H9 (cell line): Measurements from ENCODE around the gene DNAJA1. TPM values are rescaled to one million over a fixed set of nuclear protein-coding genes. Genes with fewer than 3 reads are reported as not detected.

Experiments used
- DNase-seq: peaks from one replicate; pipeline ENCODE4 v3.0.0-alpha.2; 2017
- H2AFZ ChIP-seq: one replicate; pipeline ENCODE4 v1.6.1; 2013; ENCODE audit warnings: mild to moderate bottlenecking, low read length, control low read depth, moderate library complexity
- H2AK5ac ChIP-seq: 2 replicates; pipeline ENCODE4 v1.6.1; 2013; ENCODE audit warnings: low read length, control low read depth, mixed read lengths; ENCODE audit not compliant: insufficient read length
- H2BK120ac ChIP-seq: one replicate; pipeline ENCODE4 v1.6.1; 2013; ENCODE audit warnings: low read depth, mild to moderate bottlenecking, low read length, control low read depth, inconsistent platforms; ENCODE audit not compliant: poor library complexity, severe bottlenecking
- H2BK12ac ChIP-seq: 2 replicates; pipeline ENCODE4 v1.6.1; 2013; ENCODE audit warnings: low read length, control low read depth, mixed read lengths, low read depth; ENCODE audit not compliant: insufficient read length
- H2BK15ac ChIP-seq: 2 replicates; pipeline ENCODE4 v1.6.1; 2013; ENCODE audit warnings: low read depth, low read length, control low read depth
- H2BK20ac ChIP-seq: one replicate; pipeline ENCODE4 v1.6.1; 2013; ENCODE audit warnings: low read depth, mild to moderate bottlenecking, low read length, control low read depth, inconsistent platforms; ENCODE audit not compliant: poor library complexity, severe bottlenecking
- H2BK5ac ChIP-seq: 2 replicates; pipeline ENCODE4 v1.6.1; 2013; ENCODE audit warnings: low read length, control low read depth, mixed read lengths; ENCODE audit not compliant: insufficient read length
- H3K14ac ChIP-seq: 2 replicates; pipeline ENCODE4 v1.6.1; 2013; ENCODE audit warnings: low read length, control low read depth; ENCODE audit not compliant: insufficient read depth
- H3K18ac ChIP-seq: 2 replicates; pipeline ENCODE4 v1.6.1; 2013; ENCODE audit warnings: low read depth, mild to moderate bottlenecking, mixed read lengths, low read length, control low read depth; ENCODE audit not compliant: insufficient read length
- H3K23ac ChIP-seq: 2 replicates; pipeline ENCODE4 v1.6.1; 2013; ENCODE audit warnings: low read length, control low read depth, mixed read lengths, low read depth; ENCODE audit not compliant: insufficient read length
- H3K23me2 ChIP-seq: 2 replicates; pipeline ENCODE4 v1.6.1; 2013; ENCODE audit warnings: low read depth, mild to moderate bottlenecking, mixed read lengths, low read length, control low read depth; ENCODE audit not compliant: insufficient read length, poor library complexity, severe bottlenecking
- H3K27ac ChIP-seq: 2 replicates; pipeline ENCODE4 v1.5.1; 2013; ENCODE audit warnings: low read length, control low read depth, mixed read lengths, low read depth; ENCODE audit not compliant: insufficient read length
- H3K27me3 ChIP-seq: 2 replicates; pipeline ENCODE4 v1.6.1; 2013; ENCODE audit warnings: low read length, control low read depth, inconsistent platforms; ENCODE audit not compliant: insufficient read depth
- H3K4ac ChIP-seq: 2 replicates; pipeline ENCODE4 v1.6.1; 2013; ENCODE audit warnings: low read depth, mild to moderate bottlenecking, control low read depth, inconsistent platforms, low read length, moderate library complexity
- H3K4me1 ChIP-seq: 2 replicates; pipeline ENCODE4 v1.6.1; 2013; ENCODE audit warnings: low read length, control low read depth, inconsistent platforms; ENCODE audit not compliant: insufficient read depth
- H3K4me2 ChIP-seq: 2 replicates; pipeline ENCODE4 v1.6.1; 2013; ENCODE audit warnings: low read length, control low read depth, mixed read lengths; ENCODE audit not compliant: insufficient read length, insufficient read depth
- H3K56ac ChIP-seq: 2 replicates; pipeline ENCODE4 v1.6.1; 2013; ENCODE audit warnings: low read depth, mild to moderate bottlenecking, mixed read lengths, low read length, control low read depth; ENCODE audit not compliant: insufficient read length
- H3K79me1 ChIP-seq: 2 replicates; pipeline ENCODE4 v1.6.1; 2013; ENCODE audit warnings: low read depth, mild to moderate bottlenecking, moderate library complexity, low read length, control low read depth, inconsistent platforms; ENCODE audit not compliant: insufficient read depth, poor library complexity, severe bottlenecking
- H3K79me2 ChIP-seq: 2 replicates; pipeline ENCODE4 v1.6.1; 2013; ENCODE audit warnings: low read length, control low read depth, inconsistent platforms; ENCODE audit not compliant: insufficient read depth
- H3K9ac ChIP-seq: 2 replicates; pipeline ENCODE4 v1.6.1; 2013; ENCODE audit warnings: low read length, control low read depth, mixed read lengths; ENCODE audit not compliant: insufficient read length; ENCODE audit errors: extremely low read depth
- H3K9me3 ChIP-seq: one replicate; pipeline ENCODE4 v1.6.1; 2013; ENCODE audit warnings: low read depth, low read length, inconsistent platforms; ENCODE audit not compliant: control insufficient read depth
- H3T11ph ChIP-seq: one replicate; pipeline ENCODE4 v1.6.1; 2013; ENCODE audit warnings: mild to moderate bottlenecking, low read length, control low read depth, inconsistent platforms
- H4K20me1 ChIP-seq: one replicate; pipeline ENCODE4 v1.6.1; 2013; ENCODE audit not compliant: control insufficient read depth, insufficient read length, insufficient read depth
- H4K5ac ChIP-seq: 2 replicates; pipeline ENCODE4 v1.6.1; 2013; ENCODE audit warnings: low read depth, mild to moderate bottlenecking, mixed read lengths, low read length, control low read depth; ENCODE audit not compliant: insufficient read length
- H4K8ac ChIP-seq: replicated peaks from 2 replicates; pipeline ENCODE4 v1.6.1; 2013; ENCODE audit warnings: low read length, control low read depth, mixed read lengths, low read depth; ENCODE audit not compliant: insufficient read length
- H4K91ac ChIP-seq: 2 replicates; pipeline ENCODE4 v1.6.1; 2013; ENCODE audit warnings: low read depth, mild to moderate bottlenecking, moderate library complexity, mixed read lengths, low read length, control low read depth; ENCODE audit not compliant: insufficient read length
- H3K27ac Mint-ChIP-seq, 3 experiments: 2 replicates in 2 of 3; 3 replicates in 1 of 3; pipeline ENCODE4 v1.8.0; 2020 to 2021; ENCODE audit warnings: mixed read lengths in 3 of 3, mild to moderate bottlenecking in 1 of 3, moderate library complexity in 1 of 3
- H3K27me3 Mint-ChIP-seq: 2 replicates; pipeline ENCODE4 v1.8.0; 2021; ENCODE audit warnings: low read depth, mild to moderate bottlenecking, moderate library complexity, mixed read lengths
- H3K36me3 Mint-ChIP-seq, 3 experiments: 2 replicates in 2 of 3; 3 replicates in 1 of 3; pipeline ENCODE4 v1.8.0; 2020 to 2021; ENCODE audit warnings: low read depth in 3 of 3, mixed read lengths in 3 of 3; ENCODE audit not compliant: insufficient read depth in 1 of 3
- H3K4me1 Mint-ChIP-seq, 2 experiments: 2 replicates each; pipeline ENCODE4 v1.8.0; 2020; ENCODE audit warnings: mixed read lengths in 2 of 2
- H3K4me3 Mint-ChIP-seq, 2 experiments: 2 replicates in 1 of 2; 3 replicates in 1 of 2; pipeline ENCODE4 v1.8.0; 2020 to 2021; ENCODE audit warnings: mild to moderate bottlenecking in 2 of 2, mixed read lengths in 2 of 2, moderate library complexity in 1 of 2
- H3K9me3 Mint-ChIP-seq, 2 experiments: 2 replicates in 1 of 2; 3 replicates in 1 of 2; pipeline ENCODE4 v1.8.0; 2020; ENCODE audit warnings: mild to moderate bottlenecking in 2 of 2, mixed read lengths in 2 of 2, moderate library complexity in 1 of 2
- CTCF ChIP-seq: fragments of 200-600 bp; sonication (generic); conservative IDR thresholded peaks from 3 replicates; pipeline ENCODE4 v1.8.0; 2021; ENCODE audit warnings: antibody characterized with exemption, mild to moderate bottlenecking
- WGBS: extraction: QIAGEN DNeasy Blood & Tissue Kit; methylation state at CpG from one replicate; pipeline ENCODE4 v1.1.7; 2013; ENCODE audit warnings: missing lambda C conversion rate, low lambda C conversion rate, mixed read lengths; ENCODE audit not compliant: insufficient read length; ENCODE audit errors: extremely low coverage; 5-methylcytosine and 5-hydroxymethylcytosine counted together
- total RNA-seq: library from RNA; stranded (reverse); gene quantifications from 2 replicates; pipeline ENCODE4 v1.2.1, GENCODE V29; 2021

DNAJA1 gene
- total RNA-seq, 1 experiment from 2014 or later: 217 TPM

- no peaks in the 10 kb centered on the region for H3K9me3 Mint-ChIP-seq
- WGBS: no CpG with 5 or more reads among the region's 4 CpGs
Measured at GRCh38 chr9:33023661-33024060, 1.4 kb upstream of the DNAJA1 start.

More at GRCh38 chr9:33023661-33024060, 1.4 kb upstream of the DNAJA1 start:
- Histone ChIP-seq H3K18ac (no peak overlapping the region), H3K23ac (no peak overlapping the region), H4K5ac (no peak overlapping the region), H2AFZ (no peak overlapping the region), H3K4me2 (peak overlapping the region; percentile 97), H3K9me3 (no peaks in the 10 kb centered on the region), H2BK12ac (no peak overlapping the region), H3T11ph (no peak overlapping the region), H3K79me1 (peaks cover 3% of the 10 kb centered on the region), H2AK5ac (no peak overlapping the region), H3K4me1 (0 out of 2 replicates have a peak, but pooled peaks cover 4% of the 10 kb centered on the region), H2BK5ac (no peak overlapping the region), H4K8ac (no peak overlapping the region), H2BK120ac (no peak overlapping the region), H3K56ac (no peak overlapping the region), H3K9ac (peak overlapping the region; percentile 39), H3K4ac (no peak overlapping the region), H3K79me2 (peaks cover 34% of the 10 kb centered on the region; the same call in 1 of the 2 replicates), H2BK20ac (no peak overlapping the region), H3K27me3 (no peaks in the 10 kb centered on the region), H4K91ac (no peak overlapping the region), H2BK15ac (no peak overlapping the region), H3K14ac (no peak overlapping the region), H3K27ac (no peak overlapping the region), H4K20me1 (no peaks in the 10 kb centered on the region), H3K23me2 (peaks cover 5% of the 10 kb centered on the region)
- H3K4me1 Mint-ChIP-seq: peaks cover 21 to 30% of the 10 kb centered on the region in 2 experiments
- no peak for DNase-seq
- no peak for TF ChIP-seq CTCF
- H3K27me3 Mint-ChIP-seq: no peaks in the 10 kb centered on the region
- H3K36me3 Mint-ChIP-seq: peaks cover 22 to 60% (median 51%) of the 10 kb centered on the region in 3 experiments; a peak in 6 of 7 replicates
- peak overlapping the region; percentile 96 to 97 for H3K4me3 Mint-ChIP-seq
- H3K27ac Mint-ChIP-seq: peak overlapping the region; percentile 6 to 97 (median 97); a peak in 4 of 7 replicates
